COLO668 (cell line): ENCODE data around the gene PHYKPL.

Experiments used
- DNase-seq: peaks from one replicate; lab custom pipeline; 2025; ENCODE audit not compliant: unreplicated experiment; lab: John Stamatoyannopoulos, UW

Gene PHYKPL

DNA sequence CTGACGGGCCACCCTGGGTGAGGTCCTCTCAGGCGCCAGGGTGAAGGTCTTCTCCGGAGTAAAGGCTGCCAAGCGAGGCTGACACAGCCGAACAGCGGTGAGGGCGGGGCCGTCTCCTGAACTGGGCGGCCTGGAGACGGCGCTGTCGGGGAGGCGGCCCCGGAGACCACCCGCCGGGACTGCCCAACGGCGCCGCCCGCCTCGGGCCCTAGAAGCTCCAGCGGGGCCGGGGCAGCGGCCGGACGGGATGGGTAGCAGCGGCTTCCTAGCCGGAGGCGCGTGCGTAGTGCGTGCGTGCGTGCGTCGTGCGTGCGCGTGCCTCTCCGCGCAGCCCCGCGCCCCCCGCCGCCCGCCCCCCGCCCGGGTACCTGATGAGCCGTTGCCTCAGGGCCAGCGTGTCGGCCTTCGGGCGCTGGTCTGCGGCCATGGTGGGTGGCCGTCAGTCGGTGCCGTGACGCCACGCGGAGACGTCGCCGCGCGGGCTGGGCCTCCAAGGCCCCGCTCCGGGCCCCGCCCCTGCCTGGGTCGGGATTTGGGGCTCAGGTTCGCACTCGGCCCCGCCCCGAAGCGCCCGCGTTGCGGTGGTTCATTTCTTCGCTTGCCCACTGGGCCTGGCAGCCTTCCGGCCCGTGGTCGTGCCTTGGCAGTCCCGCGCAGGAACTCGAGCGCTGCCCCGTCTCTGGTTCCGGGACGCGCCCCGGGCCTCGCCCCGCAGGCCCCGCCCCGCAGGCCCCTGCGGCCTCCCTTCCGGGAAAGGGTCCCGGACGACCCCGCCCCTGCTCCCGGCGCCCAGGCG, at the start of gene PHYKPL:
Gene PHYKPL (minus strand): TSS at position 679 of the 796 bp plus-strand sequence. CDS start 252 bp downstream, at position 427.
- peak; percentile 83 for DNase-seq

DNA sequence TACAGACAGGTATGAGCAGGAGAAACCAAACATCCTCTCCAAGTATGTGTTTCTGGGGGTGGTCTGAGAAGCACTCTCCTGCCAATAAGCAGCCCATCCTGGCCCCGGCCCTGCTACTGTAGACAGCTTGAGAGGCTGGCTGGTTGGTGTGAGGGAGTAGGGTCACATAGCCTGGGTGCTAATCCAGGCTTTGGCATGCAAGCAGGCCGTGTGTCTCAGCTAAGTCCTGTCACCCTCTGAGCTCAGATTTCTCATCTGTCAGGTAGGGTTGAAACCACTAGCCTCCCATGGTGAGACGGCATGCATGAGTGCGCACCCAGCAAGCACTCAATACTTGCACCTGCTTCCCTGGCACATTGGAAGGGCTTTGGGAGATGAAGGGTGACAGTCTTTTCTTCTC, 49.8 kb upstream of the PHYKPL start:
- DNase-seq = peak; percentile 7

DNA sequence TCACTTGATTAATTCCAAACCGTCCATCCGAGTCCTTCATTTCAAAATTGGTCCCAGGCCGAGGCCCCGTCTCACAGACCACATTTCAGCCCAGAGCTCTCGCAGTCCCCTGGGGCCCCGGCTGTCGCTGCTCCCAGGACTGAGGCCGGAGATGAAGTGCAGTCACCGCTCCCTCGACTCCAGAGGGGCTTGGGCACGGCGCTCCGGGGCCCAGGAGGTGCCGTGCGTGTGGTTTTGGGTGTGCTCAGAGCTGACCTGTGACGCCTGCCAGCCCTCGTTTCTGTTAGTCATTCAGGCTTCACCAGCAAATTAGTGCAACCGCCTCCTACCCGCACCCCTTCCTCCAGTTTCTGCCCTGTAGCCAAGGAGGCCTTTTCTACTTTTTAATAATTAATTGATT, 48.7 kb upstream of the PHYKPL start:
- DNase-seq = no peak

DNA sequence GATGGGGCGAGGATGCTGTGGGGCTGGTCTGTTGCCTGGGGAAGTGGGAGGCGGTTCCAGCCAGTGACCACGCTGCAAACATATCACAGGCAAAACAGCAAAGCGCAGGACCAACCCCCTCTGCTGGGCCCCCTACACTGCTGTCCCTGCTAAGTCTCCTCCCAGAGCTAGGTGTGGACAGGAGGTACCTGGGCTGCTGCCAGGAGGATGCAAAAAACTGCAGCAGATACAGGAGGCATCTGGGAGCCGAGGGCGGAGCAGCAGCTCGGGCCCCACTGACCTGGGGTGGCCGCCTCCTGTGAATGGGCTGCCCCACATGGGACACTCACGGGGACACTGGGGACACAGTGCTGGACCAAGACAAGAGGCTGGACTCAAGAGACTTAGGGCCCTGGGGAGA, 48.0 kb upstream of the PHYKPL start:
- DNase-seq = no peak

DNA sequence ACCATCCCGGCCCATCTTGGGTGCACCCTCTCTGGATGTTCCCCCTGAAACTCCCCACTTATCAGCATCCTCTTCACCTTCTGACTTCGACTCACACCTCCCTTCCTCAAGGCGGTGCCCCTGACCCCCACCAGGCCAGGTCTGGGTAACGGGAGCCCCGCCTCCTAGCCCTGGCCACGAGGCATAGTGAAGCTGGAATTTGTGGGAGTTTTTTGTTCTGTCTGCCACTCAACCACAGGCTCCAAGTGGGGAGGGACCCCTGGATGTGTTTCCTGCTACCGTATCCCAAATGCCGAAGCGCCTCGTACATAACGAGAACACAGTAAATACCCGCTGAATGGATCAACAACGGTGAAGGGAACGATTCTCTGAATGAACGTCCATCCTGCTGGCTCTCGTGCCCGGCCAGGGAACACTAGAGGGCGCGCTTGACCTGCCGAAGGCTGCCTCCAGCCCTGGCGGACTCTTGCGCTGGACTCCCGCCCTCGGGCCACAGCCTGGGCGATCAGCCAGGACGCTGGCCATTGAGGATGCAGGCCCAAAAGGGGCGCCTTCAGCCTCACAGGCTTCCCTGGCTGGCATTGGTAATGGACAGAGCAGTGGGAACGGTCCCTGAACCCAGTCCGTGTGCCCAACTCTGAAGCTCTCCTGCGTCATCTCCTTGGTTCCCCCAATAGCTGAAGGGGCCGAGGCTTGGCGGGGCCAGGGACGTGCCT, 47.3 kb upstream of the PHYKPL start:
- DNase-seq = peak; percentile 59

DNA sequence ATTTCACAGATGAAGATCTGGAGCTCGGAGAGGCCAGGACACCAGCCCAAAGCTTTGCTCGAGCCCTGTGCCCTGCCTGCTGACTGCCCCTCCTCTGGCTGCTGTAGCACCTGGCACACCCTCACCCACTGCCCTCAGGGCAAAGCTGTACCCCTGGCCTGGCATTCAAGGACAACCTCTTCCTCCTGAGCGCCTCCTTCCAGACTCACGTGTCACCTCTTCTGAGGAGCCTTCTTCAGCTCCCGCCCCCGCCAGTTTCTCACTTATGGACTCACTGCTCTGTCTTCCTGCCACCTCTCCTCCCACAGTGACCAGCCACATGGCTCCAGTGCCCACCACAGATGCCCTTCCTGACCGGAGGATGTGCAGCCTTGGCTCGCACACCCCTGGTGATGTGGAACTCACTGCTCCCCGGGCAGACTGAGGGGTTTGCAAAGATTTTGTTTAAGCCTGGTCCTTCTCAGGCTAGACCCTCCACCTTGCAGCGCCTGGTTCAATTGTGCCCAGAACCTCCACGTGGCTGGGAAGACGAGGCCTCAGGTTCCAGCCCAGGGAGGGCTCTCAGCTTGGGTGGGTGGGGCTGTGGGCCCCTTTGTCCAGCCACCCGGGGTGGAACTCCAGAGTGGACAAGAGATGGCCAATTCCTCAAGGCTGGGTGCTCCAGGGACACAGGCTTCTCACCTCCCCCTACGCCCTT, 46.6 kb upstream of the PHYKPL start:
- no peak for DNase-seq

DNA sequence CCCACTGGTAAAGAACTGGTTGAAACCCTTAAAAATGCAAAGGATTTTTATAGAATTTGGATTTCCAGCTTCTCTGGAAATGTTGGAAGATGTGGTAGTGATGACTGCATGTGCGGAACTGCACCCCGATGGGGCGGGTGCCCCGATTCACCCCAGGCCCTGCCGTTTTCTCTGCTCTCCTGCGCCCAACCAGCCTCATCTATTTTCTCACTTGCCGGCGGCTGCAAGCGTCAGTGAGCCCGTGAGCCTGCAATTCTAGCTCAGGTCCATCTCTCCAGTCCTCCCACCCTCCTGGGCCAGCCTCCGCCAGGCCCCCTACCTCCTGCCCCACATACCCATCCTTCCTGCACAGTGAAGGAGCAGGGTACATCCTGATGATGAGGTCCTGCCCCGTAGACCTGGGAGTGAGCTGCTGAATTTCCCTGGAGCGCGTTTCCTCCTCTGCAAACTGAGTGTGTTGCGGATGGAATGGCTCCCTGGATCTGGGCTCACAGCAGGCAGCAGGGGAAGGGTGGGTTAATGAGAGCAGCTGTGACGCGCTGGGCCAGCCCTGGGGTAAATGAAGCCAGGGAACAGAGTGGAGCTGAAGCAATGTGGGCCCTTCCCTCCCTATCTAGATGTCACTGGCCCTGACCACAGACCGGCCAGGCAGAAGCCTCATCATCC, 45.9 kb upstream of the PHYKPL start:
- DNase-seq = no peak

DNA sequence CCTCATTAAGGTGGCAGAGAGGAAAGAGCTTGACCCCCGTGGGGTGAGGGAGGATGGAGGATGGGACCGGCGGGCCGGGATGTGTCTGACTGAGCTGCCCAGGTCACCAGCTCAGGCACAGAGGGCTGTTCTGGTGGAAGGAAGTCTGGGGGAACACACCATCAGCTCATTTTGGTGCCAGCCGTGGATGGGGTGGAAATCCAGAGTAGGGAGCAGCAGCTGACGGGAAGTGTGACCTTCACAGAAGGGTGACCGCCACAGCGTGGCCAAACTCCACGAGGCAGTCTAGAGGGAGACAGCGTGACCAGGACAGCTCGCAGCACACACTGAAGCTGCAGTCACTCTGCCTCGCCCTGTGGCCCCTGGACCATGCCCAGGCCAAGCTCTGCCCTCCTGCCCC, 45.3 kb upstream of the PHYKPL start:
- DNase-seq = no peak

DNA sequence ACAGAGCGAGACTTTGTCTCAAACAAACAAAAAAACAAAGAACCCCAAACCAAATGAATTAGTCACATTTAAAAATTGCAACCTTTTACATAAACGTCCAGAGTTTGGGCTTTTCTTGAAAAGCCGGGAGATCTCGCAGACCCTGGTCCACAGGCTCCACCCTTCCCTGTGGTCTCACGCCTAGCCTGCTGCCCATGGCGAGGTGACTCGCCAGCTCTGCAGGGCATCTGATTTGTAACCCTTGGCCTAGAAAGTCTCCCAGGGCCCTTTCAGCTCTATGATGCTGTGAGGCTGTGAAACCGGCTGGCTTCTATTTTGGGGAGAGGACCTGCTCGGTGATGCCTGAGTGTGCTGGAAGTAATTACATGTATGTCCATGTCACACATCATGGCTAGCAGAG, 44.7 kb upstream of the PHYKPL start:
- no peak for DNase-seq

DNA sequence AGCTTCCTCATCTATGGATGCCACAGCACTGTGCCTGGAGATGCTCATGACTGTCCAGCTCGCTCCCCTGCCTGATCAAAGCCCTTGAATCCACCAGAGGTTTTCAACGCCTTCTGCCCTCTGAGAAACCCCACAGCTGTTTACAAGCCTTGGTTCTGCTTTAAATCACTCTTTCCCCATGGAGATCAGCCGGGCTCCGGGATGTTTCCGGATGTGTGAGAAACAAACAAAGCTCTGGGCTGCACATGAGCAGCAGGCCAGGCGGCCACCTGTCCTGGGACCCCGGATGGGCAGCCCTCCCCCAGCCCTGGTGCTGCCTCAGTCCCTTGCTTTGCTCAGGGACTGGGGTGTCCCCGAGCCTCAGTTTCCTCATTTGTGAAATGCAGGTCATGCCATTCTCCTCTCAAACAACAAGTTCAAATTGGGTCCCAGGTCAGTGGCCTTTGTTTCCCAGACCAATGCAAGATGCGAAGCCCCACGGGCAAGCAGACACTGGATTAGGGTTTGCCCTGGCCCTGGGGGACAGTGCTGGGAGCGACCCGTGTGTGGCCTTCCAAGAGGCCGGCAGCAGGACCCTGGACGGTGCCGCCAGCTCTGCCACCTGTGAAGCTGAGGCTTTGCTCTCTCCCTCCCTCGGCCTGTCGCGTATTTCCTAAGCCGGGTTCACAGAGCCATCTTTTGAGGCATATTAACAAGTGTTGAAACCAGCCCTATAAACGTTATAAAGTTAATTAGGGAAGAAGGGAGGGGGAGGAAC, 42.4 kb upstream of the PHYKPL start:
- no peak for DNase-seq

DNA sequence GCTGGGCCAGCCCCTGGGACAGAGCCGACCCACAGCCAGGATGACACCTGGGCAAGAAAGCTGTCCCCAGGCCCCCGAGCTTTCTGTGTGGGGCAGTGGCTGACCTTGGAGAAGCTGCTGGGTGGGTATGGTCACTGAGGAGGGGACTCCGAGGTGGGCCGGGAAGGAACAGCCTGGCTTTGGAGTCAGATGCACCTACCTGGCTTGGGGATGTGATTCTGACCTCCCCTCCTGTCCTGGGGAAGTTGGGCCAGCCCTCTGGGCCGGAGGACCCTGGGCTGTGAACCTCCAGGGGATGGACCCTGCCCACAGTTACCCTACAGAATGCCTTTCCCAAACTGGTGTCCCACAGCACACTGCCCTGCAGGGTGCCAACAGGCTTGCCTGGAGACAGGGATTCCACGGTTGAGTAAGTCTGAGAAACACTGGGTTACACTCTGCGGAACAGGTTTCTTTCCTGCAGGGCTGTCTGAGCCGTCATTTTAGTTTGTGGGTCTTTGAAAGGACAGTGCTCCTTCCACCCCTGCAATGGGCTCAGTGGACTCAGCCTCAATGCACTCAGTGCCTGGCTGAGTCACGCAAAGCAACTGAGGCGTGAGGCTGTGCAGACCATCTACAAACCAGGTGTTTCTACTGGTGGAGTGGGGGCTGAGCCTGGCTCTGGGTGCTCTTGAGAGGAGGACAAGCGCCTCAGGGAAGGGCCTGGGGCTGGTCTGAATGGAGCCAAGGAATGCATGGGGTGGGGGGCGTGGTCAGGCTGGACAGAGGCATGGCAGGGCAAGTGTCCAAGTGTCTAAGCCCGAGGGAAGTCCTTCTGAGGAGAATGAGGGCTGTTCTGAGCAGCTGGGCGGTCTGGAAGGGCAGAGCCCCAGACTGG, 41.3 kb upstream of the PHYKPL start:
- DNase-seq = no peak

DNA sequence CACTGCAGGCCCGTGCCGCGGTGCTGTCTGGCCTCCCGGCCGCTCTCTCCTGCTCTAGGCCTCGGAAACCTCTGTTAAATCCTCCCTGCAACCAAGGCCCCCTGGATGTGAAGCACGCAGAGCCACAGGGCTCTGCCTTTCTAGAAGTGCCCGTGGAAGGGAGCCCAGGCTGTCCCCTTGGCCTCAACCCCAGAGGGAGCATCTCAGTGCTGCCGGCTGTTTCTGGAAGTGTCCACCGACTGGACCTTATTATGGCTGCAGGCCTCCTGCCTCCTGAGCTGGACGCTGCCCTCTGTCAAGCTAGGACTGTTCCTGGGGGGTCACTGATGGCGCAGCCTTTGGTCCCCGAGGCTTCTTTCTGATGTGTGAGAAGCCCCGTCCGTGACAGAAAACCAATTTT, 40.4 kb upstream of the PHYKPL start:
- no peak for DNase-seq

DNA sequence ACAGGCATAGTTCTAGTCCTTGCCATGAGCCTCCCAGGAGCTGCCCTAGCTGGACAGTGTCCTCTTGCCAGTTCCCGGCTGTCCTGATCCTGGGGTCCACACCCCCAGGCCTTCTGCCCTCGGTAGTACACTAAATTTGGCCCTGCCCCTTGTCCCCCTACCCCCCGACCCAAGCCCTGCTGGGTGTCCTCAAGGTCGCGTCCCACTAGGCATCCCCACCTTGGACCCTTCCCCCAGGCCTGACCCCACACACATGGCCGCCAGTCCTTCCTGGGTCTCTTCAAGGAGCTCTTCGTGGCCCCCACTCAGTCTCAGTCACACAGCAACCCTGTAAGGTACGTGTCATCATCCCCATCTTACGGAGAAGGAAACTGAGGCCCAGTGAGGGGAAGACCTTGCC, 40.0 kb upstream of the PHYKPL start:
- no peak for DNase-seq

DNA sequence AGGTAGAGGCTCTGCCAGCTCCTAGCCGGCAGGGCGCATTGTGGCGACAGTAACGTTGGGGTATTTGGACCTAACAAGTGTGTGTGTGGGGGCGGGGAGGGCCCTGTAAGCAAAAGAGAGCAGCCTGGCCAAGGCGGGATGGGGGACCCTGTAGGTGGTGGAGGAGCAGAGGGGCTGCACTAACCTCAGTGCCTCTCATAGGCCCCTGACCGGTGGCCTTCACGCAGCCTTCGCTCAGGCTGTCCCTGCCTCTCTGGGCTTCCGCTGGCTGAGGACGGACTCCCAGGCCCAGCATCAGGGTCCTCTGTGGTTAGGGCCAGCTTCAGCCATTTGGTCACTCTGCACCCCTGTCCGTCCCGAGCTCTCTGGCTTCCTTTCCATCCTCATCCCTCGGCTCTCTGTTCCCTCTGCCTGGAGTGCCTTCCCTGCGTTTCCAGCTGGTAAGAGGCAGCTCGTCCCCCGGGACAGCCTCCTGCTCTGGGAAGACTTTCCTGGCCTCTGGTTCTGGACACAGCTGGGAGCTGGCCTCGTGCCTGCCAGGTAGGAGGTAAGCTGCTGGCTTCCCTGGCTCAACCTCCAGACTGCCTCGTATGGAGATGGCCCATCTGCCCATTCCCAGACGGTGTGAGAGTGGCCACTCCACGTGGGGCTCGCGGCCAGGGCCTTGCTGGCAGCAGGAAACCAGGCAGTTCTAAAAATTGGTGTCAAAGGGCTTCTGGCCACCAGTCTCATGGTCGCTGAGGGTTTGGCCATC, 39.3 kb upstream of the PHYKPL start:
- no peak for DNase-seq

DNA sequence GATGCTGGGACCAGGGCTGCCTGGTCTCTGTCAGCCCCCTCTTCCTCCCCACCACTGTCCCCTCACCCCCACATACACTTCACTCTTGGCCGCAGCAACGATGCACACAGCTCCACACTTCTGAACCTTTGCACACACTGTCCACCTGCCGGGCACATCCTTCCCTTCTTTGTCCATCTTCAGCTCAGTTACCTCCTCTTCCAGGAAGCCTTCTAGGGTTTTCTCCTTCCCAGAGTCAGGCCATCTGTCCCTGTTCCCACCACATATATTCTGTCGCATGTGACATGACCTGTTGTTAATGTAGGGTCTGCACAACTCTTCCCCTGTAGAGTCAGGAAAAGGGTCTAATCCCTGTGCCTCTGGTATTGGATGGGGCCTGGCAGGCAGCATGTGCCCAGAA, 38.6 kb upstream of the PHYKPL start:
- no peak for DNase-seq

DNA sequence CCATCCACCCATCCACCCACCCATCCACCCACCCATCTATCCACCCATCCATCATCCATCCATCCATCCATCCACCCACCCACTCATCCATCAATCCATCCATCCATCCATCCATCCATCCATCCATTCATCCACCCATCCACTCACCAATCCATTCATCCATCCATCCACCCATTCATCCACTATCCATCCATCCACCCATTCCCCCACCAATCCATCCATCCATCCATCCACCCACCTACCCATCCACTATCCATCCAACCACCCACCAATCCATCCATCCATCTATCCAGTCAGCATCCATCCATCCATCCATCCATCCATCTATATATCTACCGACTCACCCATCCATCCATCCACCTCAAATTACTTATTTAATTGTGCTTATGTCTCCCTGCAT, 36.9 kb upstream of the PHYKPL start:
- no peak for DNase-seq

DNA sequence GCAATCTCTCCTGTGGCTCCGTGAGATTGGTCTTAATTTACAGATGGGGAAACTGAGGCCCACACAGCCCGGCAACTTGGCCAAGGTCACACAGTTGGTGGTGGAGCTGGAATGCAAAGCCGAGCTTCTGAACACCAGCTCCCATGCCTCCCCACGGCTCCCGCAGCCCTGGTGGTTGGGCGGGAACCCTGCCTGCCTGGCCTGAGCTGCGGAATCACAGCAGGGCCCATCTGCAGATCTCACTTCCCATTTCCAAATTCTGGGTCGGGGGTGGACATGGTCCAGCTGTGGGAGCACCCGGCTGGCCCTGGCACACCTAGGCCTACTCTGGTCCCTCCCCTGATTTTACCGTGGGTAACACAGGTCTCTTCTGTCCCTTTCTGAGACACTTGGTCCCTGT, 35.3 kb upstream of the PHYKPL start:
- no peak for DNase-seq

DNA sequence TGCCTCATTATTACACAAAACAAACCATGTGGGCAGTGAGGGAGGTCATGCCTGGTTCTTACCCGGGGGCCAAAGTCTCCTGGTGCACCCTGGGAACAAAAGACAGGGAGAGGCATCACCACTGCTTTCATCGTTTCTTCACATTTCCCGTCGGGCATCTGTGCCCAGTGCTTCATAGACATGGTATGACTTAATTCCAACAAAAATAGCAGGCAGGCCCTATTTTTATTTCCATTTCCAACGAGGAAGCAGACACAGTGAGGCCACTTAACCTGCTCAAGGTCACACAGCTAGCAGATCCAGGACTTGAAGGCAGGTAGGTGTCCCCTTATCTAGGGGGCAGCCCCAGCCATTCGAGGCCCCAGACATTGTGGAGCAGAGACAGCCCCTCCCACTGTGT, 34.6 kb upstream of the PHYKPL start:
- DNase-seq = no peak

DNA sequence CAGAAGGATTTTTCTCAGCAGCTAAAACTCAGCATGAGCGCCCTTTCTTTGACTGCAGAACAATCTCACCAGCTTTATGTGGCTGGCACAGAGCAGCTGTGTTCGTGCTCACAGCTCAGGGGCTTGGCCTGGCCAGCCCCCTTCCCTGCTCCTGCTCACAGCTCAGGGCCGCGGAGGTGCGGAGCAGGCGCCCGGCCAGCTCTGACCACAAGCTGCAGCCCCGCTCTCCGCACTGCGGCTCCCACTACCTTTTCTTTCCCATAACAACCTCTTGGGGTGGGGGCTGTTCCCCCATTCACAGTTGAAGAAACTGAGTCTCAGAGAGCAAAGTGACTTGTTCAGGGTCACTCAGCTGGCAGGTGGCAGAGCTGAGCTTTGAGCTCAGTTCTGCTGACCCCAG, 34.0 kb upstream of the PHYKPL start:
- DNase-seq = no peak
